GM23338 (cell line): ENCODE measurements around the gene ABCC1. TPM values are rescaled to one million over a fixed set of nuclear protein-coding genes. Genes with fewer than 3 reads are reported as not detected.

Source experiments
- ATAC-seq: fragments of 200-7000 bp; cut with Tn5 transposase; 3 replicates; pipeline ENCODE4 v1.9.1; 2020
- DNase-seq: peaks from one replicate; pipeline ENCODE4 v3.0.0-alpha.2; 2015; ENCODE audit warnings: low spot score
- H2AFZ ChIP-seq: fragments of 200-600 bp; sonication (generic); 2 replicates; pipeline ENCODE4 v1.8.0; 2016; ENCODE audit warnings: antibody characterized with exemption, mild to moderate bottlenecking, moderate library complexity
- H3F3A ChIP-seq: fragments of 200-600 bp; sonication (generic); replicated peaks from 2 replicates; pipeline ENCODE4 v1.8.0; 2017; ENCODE audit warnings: antibody characterized with exemption, mixed run types, low read depth
- H3K27ac ChIP-seq: fragments of 200-600 bp; sonication (generic); 2 replicates; pipeline ENCODE4 v1.6.1; 2016; ENCODE audit warnings: low read depth
- H3K27me3 ChIP-seq: fragments of 200-600 bp; sonication (generic); 2 replicates; pipeline ENCODE4 v1.8.0; 2016; ENCODE audit warnings: mild to moderate bottlenecking, mixed run types, moderate library complexity; ENCODE audit not compliant: insufficient read depth
- H3K36me3 ChIP-seq: fragments of 200-600 bp; sonication (generic); 2 replicates; pipeline ENCODE4 v1.8.0; 2016; ENCODE audit warnings: mild to moderate bottlenecking; ENCODE audit not compliant: insufficient read depth
- H3K4me1 ChIP-seq: fragments of 200-600 bp; sonication (generic); 2 replicates; pipeline ENCODE4 v1.8.0; 2016; ENCODE audit warnings: mild to moderate bottlenecking, moderate library complexity; ENCODE audit not compliant: insufficient read depth
- H3K4me2 ChIP-seq: fragments of 200-600 bp; sonication (generic); 2 replicates; pipeline ENCODE4 v1.7.1; 2017; ENCODE audit warnings: mixed run types
- H3K4me3 ChIP-seq: fragments of 200-600 bp; sonication (generic); 2 replicates; pipeline ENCODE4 v1.6.1; 2016; ENCODE audit warnings: mixed run types
- H3K79me2 ChIP-seq: fragments of 200-600 bp; sonication (generic); replicated peaks from 2 replicates; pipeline ENCODE4 v1.8.0; 2017; ENCODE audit warnings: mild to moderate bottlenecking; ENCODE audit not compliant: insufficient read depth
- H3K9me2 ChIP-seq: fragments of 200-600 bp; sonication (generic); 2 replicates; pipeline ENCODE4 v1.8.0; 2017; ENCODE audit not compliant: insufficient read depth
- H4K20me1 ChIP-seq: fragments of 200-600 bp; sonication (generic); replicated peaks from 2 replicates; pipeline ENCODE4 v1.8.0; 2017; ENCODE audit warnings: mild to moderate bottlenecking; ENCODE audit not compliant: insufficient read depth
- H3K27ac Mint-ChIP-seq: 2 replicates; pipeline ENCODE4 v1.8.0; 2020; ENCODE audit warnings: inconsistent platforms, mild to moderate bottlenecking, moderate library complexity, mixed read lengths
- H3K27me3 Mint-ChIP-seq: 3 replicates; pipeline ENCODE4 v1.8.0; 2022; ENCODE audit warnings: low read depth, mild to moderate bottlenecking, moderate library complexity, mixed read lengths, inconsistent platforms; ENCODE audit not compliant: insufficient read depth, poor library complexity
- H3K36me3 Mint-ChIP-seq: 3 replicates; pipeline ENCODE4 v1.8.0; 2021; ENCODE audit warnings: low read depth, mild to moderate bottlenecking, inconsistent platforms, moderate library complexity, mixed read lengths
- H3K4me1 Mint-ChIP-seq: 3 replicates; pipeline ENCODE4 v1.8.0; 2020; ENCODE audit warnings: mild to moderate bottlenecking, inconsistent platforms, mixed read lengths
- H3K4me3 Mint-ChIP-seq: 3 replicates; pipeline ENCODE4 v1.8.0; 2021; ENCODE audit warnings: moderate library complexity, mild to moderate bottlenecking, inconsistent platforms, mixed read lengths
- H3K9me3 Mint-ChIP-seq: 3 replicates; pipeline ENCODE4 v1.8.0; 2020; ENCODE audit warnings: moderate library complexity, mild to moderate bottlenecking, inconsistent platforms, mixed read lengths
- ETS1 ChIP-seq: IDR thresholded peaks from 2 replicates; pipeline ENCODE4 v1.6.1; 2016; ENCODE audit warnings: antibody characterized with exemption
- EZH2 ChIP-seq: fragments of 200-600 bp; sonication (generic); IDR thresholded peaks from one replicate; pipeline ENCODE4 v1.8.0; 2017; ENCODE audit warnings: antibody characterized with exemption, mild to moderate bottlenecking, low read depth; ENCODE audit not compliant: unreplicated experiment
- JUNB ChIP-seq: IDR thresholded peaks from one replicate; pipeline ENCODE4 v1.6.1; 2016; ENCODE audit warnings: antibody characterized with exemption; ENCODE audit not compliant: unreplicated experiment
- NANOG ChIP-seq: IDR thresholded peaks from 2 replicates; pipeline ENCODE4 v1.6.1; 2016; ENCODE audit warnings: antibody characterized with exemption, borderline replicate concordance
- POLR2AphosphoS5 ChIP-seq: IDR thresholded peaks from 2 replicates; pipeline ENCODE4 v1.6.1; 2016; ENCODE audit warnings: antibody characterized with exemption, low read depth
- REST ChIP-seq: IDR thresholded peaks from one replicate; pipeline ENCODE4 v1.6.1; 2018; ENCODE audit warnings: antibody characterized with exemption; ENCODE audit not compliant: unreplicated experiment
- ZNF331 ChIP-seq: fragments of 250-450 bp; sonication (Bioruptor Pico); IDR thresholded peaks from 2 replicates; pipeline ENCODE4 v1.5.0; 2020; ENCODE audit warnings: low read depth, mild to moderate bottlenecking, moderate library complexity
- ZNF462 ChIP-seq: fragments of 250-450 bp; sonication (Bioruptor Pico); IDR thresholded peaks from 2 replicates; pipeline ENCODE4 v1.5.0; 2020; ENCODE audit warnings: mild to moderate bottlenecking, moderate library complexity
- polyA plus RNA-seq: library from polyadenylated mRNA; unstranded; fragments of >200 nt; fragmentation: Nextera tagmentation; extraction: Ambion mirVana; gene quantifications from 2 replicates; pipeline ENCODE4 v1.2.1, GENCODE V29; 2016
- total RNA-seq: library from RNA; depleted of rRNA; stranded (reverse); fragments of >200 nt; shearing (Covaris generic); gene quantifications from 2 replicates; pipeline ENCODE4 v1.2.3, GENCODE V29; 2014

The ABCC1 gene
- total and polyA plus RNA-seq, 2 experiments from 2014 or later = 11.0 to 46.6 TPM

- TF ChIP-seq EZH2 (no peak), ETS1 (no peak)
These were observed 181.8 kb downstream of the ABCC1 start (continued) for GRCh38 chr16:16131204-16131603.

GRCh38 chr16:16131659-16132058 is 182.2 kb downstream of the ABCC1 start:
- Mint-ChIP-seq H3K4me3 (no peak overlapping the region), H3K9me3 (no peaks in the 10 kb centered on the region), H3K36me3 (peaks cover 75% of the 10 kb centered on the region), H3K27me3 (peaks cover 11% of the 10 kb centered on the region), H3K4me1 (no peaks in the 10 kb centered on the region), H3K27ac (no peak overlapping the region)
- Histone ChIP-seq H3K27me3 (no peaks in the 10 kb centered on the region), H3K4me2 (no peak overlapping the region), H4K20me1 (no peaks in the 10 kb centered on the region; the same call in 1 of the 2 replicates), H2AFZ (no peak overlapping the region), H3K4me3 (no peak overlapping the region), H3K79me2 (no peaks in the 10 kb centered on the region), H3K27ac (no peak overlapping the region), H3K4me1 (no peaks in the 10 kb centered on the region), H3K9me2 (no peaks in the 10 kb centered on the region), H3F3A (no peaks in the 10 kb centered on the region), H3K36me3 (peaks cover 32% of the 10 kb centered on the region)
- ATAC-seq = no peak
- TF ChIP-seq ETS1 (no peak), ZNF462 (CRISPR knock-in tag) (no peak), JUNB (no peak), NANOG (no peak), EZH2 (no peak), POLR2AphosphoS5 (no peak), ZNF331 (no peak), REST (no peak)
- DNase-seq = no peak
